Left lung (tissue), 10 donors: Measurements from ENCODE around the gene PTX4. TPM values are rescaled to one million over a fixed set of nuclear protein-coding genes. Genes with fewer than 3 reads are reported as not detected.
A peak's percentile ranks its signal among the peaks of the same experiment; 100 is the strongest.

Experiments
- ATAC-seq: fragments of 200-7000 bp; cut with Tn5 transposase; one replicate; pipeline ENCODE4 v1.9.1; 2020; ENCODE audit warnings: moderate library complexity
- DNase-seq, 4 donors: peaks; one replicate each; pipeline ENCODE4 v3.0.0-alpha.2; 2013 to 2020
- H3K27ac ChIP-seq, 2 donors: fragments of 200-600 bp; sonication (generic) in 1 of 2; one replicate each; pipeline versions ENCODE4 v1.5.0 to v1.8.0; 2020 to 2021
- H3K27me3 ChIP-seq, 2 donors: fragments of 200-600 bp; sonication (generic) in 1 of 2; one replicate each; pipeline versions ENCODE4 v1.5.0 to v1.8.0; 2020 to 2021
- H3K36me3 ChIP-seq, 2 donors: fragments of 200-600 bp; sonication (generic) in 1 of 2; one replicate each; pipeline versions ENCODE4 v1.5.0 to v1.8.0; 2020 to 2021
- H3K4me1 ChIP-seq, 2 donors: fragments of 200-600 bp; one replicate each; pipeline ENCODE4 v1.8.0; 2021
- H3K4me3 ChIP-seq, 2 donors: fragments of 200-600 bp; sonication (generic) in 1 of 2; one replicate each; pipeline versions ENCODE4 v1.5.0 to v1.8.0; 2020 to 2021; ENCODE audit warnings: mild to moderate bottlenecking in 1 of 2
- H3K9me3 ChIP-seq, 2 donors: fragments of 200-600 bp; sonication (generic) in 1 of 2; one replicate each; pipeline versions ENCODE4 v1.5.0 to v1.8.0; 2020 to 2021
- CTCF ChIP-seq, 2 donors: fragments of 200-600 bp; sonication (generic) in 1 of 2; IDR thresholded peaks; one replicate each; pipeline versions ENCODE4 v1.5.0 to v1.8.0; 2021; ENCODE audit warnings: antibody characterized with exemption in 2 of 2
- intact Hi-C, 2 donors: fragments of 100-400 bp; cut with DNase I; formaldehyde crosslinking; loops; one replicate each; pipeline versions ENCODE4 v1.11.2 to v1.14.2; 2022
- polyA plus RNA-seq, 6 donors: library from polyadenylated mRNA; unstranded; fragments of 120-200 nt; gene quantifications; one replicate each; pipeline ENCODE4 v1.2.1, GENCODE V29; 2013; ENCODE audit not compliant: insufficient read length in 6 of 6
- total RNA-seq, 2 donors: library from RNA; stranded (reverse); fragmentation: NEBNext Ultra II Directional; extraction: Animal tissue kit (Norgen Biotek cat#: 25700); gene quantifications; one replicate each; pipeline ENCODE4 v1.2.1, GENCODE V29; 2021
- donor health status: DM: no; HTN: yes; CAD: no.
- donor health status: DM: no; HTN: no; CAD: no.

PTX4 gene
- total and polyA plus RNA-seq, 8 donors: 0.15 to 0.20 (median 0.20) TPM; not detected in 5

GRCh38 chr16:1493746-1494094 is 5.0 kb upstream of the PTX4 start:
- peak; percentile 26 for ATAC-seq
- intact Hi-C loops: no loop called here
- peak overlapping the region in 1 of 2 donors; percentile 72 for H3K27ac ChIP-seq
- peak overlapping the region; percentile 47 to 70 for H3K4me3 ChIP-seq
- peaks cover 9 to 28% of the 10 kb centered on the region in 2 donors for H3K4me1 ChIP-seq
- DNase-seq: peak in 1 of 4 donors; percentile 83
- no peaks in the 10 kb centered on the region for H3K9me3 ChIP-seq
- no peak for TF ChIP-seq CTCF (IDR thresholded peaks at IDR 0.05)
- H3K27me3 ChIP-seq: no peaks in the 10 kb centered on the region
- peaks cover 0 to 41% of the 10 kb centered on the region in 2 donors for H3K36me3 ChIP-seq

GRCh38 chr16:1492923-1493745 is 4.4 kb upstream of the PTX4 start, which contains the start of gene TELO2:
Gene TELO2, plus strand, starts transcription at chr16:1493360. Its CDS starts 922 bp downstream, at chr16:1494282.
- Histone ChIP-seq H3K27me3 (no peaks in the 10 kb centered on the region), H3K4me1 (peaks cover 9 to 28% of the 10 kb centered on the region in 2 donors), H3K36me3 (peaks cover 0 to 36% of the 10 kb centered on the region in 2 donors), H3K27ac (peak within 1 kb of the TSS; percentile 71 to 72), H3K4me3 (peak within 1 kb of the TSS; percentile 47 to 70), H3K9me3 (no peaks in the 10 kb centered on the region)
- peak; percentile 83 to 96 (median 88) for DNase-seq
- peak; percentile 97 for ATAC-seq
- intact Hi-C loops: no loop called here
- peak in 1 of 2 donors; percentile 12 for TF ChIP-seq CTCF (IDR thresholded peaks at IDR 0.05)

- ATAC-seq (no peak), DNase-seq (no peak)
- intact Hi-C loops: no loop called here
- Histone ChIP-seq H3K9me3 (no peaks in the 10 kb centered on the region), H3K4me1 (peaks cover 9 to 28% of the 10 kb centered on the region in 2 donors), H3K4me3 (peak overlapping the region; percentile 47 to 70), H3K27me3 (no peaks in the 10 kb centered on the region), H3K36me3 (peaks cover 0 to 27% of the 10 kb centered on the region in 2 donors), H3K27ac (peak overlapping the region; percentile 71 to 72)
- TF ChIP-seq CTCF (IDR thresholded peaks at IDR 0.05): no peak
Observed at GRCh38 chr16:1492082-1492922, 3.6 kb upstream of the PTX4 start.

GRCh38 chr16:1491327-1491726 is 2.6 kb upstream of the PTX4 start:
- Histone ChIP-seq H3K27ac (no peak overlapping the region), H3K4me3 (no peak overlapping the region), H3K36me3 (peaks cover 0 to 18% of the 10 kb centered on the region in 2 donors), H3K9me3 (no peaks in the 10 kb centered on the region), H3K27me3 (no peaks in the 10 kb centered on the region), H3K4me1 (peaks cover 9 to 28% of the 10 kb centered on the region in 2 donors)
- TF ChIP-seq CTCF (IDR thresholded peaks at IDR 0.05): no peak
- DNase-seq (no peak), ATAC-seq (no peak)
- intact Hi-C loops: no loop called here

GRCh38 chr16:1489077-1489476 is 333 bp upstream of the PTX4 start:
- peaks cover under 1 to 14% of the 10 kb centered on the region in 2 donors for H3K4me1 ChIP-seq
- no peak for ATAC-seq
- no peaks in the 10 kb centered on the region for H3K9me3 ChIP-seq
- H3K4me3 ChIP-seq: no peak overlapping the region
- no peaks in the 10 kb centered on the region for H3K36me3 ChIP-seq
- intact Hi-C loops: no loop called here
- no peak overlapping the region for H3K27ac ChIP-seq
- no peak for DNase-seq
- no peak for TF ChIP-seq CTCF (IDR thresholded peaks at IDR 0.05)
- H3K27me3 ChIP-seq: no peaks in the 10 kb centered on the region
